SU-DHL-6 (cell line): ENCODE results near the gene MAGED1.

Source experiments
- EZH2phosphoT487 ChIP-seq: fragments of 200-600 bp; sonication (generic), shearing (Covaris generic); conservative IDR thresholded peaks from 2 replicates; pipeline ENCODE4 v1.6.1; 2018; ENCODE audit warnings: mild to moderate bottlenecking, antibody characterized with exemption, low read length, moderate library complexity, mixed read lengths
- TF ChIP-seq, protein P1 (sequence below): fragments of 200-600 bp; sonication (generic); IDR thresholded peaks from one replicate; pipeline ENCODE4 v1.5.1; 2017; ENCODE audit warnings: antibody characterized with exemption, mild to moderate bottlenecking, low read length, moderate library complexity; ENCODE audit not compliant: insufficient read depth, poor library complexity, severe bottlenecking

- TF ChIP-seq, protein P1, sequence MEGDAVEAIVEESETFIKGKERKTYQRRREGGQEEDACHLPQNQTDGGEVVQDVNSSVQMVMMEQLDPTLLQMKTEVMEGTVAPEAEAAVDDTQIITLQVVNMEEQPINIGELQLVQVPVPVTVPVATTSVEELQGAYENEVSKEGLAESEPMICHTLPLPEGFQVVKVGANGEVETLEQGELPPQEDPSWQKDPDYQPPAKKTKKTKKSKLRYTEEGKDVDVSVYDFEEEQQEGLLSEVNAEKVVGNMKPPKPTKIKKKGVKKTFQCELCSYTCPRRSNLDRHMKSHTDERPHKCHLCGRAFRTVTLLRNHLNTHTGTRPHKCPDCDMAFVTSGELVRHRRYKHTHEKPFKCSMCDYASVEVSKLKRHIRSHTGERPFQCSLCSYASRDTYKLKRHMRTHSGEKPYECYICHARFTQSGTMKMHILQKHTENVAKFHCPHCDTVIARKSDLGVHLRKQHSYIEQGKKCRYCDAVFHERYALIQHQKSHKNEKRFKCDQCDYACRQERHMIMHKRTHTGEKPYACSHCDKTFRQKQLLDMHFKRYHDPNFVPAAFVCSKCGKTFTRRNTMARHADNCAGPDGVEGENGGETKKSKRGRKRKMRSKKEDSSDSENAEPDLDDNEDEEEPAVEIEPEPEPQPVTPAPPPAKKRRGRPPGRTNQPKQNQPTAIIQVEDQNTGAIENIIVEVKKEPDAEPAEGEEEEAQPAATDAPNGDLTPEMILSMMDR: no peak
- TF ChIP-seq EZH2phosphoT487: no peak
These were observed 27.2 kb upstream of the MAGED1 start for GRCh38 chrX:51866210-51866609.
